Measurements from ENCODE around the gene OR10V1.
"Not testable (repeated sequence)": the region's sequence is repeated elsewhere in the genome, so short reads cannot be mapped to it uniquely, and the experiment has no call there.

OR10V1 gene

DNA sequence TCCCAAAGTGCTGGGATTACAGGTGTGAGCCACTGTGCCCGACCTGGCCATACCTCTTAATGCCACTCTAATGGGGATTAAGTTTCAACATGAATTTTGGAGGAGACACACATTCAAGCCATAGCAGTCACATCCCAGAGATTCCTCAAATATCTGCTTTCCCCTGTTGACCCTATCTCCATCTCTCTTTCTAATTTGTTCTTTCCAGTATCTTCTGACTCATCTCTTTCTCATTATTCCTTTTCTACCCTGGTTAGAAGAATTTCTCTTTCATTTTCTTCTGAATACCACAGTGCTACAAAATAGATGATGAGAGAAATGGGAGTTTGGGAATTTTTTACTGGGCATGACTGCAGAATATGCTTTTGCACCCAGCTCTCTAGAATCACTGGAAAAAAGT is 5.1 kb downstream of the OR10V1 start:
- ATAC-seq = no peak

DNA sequence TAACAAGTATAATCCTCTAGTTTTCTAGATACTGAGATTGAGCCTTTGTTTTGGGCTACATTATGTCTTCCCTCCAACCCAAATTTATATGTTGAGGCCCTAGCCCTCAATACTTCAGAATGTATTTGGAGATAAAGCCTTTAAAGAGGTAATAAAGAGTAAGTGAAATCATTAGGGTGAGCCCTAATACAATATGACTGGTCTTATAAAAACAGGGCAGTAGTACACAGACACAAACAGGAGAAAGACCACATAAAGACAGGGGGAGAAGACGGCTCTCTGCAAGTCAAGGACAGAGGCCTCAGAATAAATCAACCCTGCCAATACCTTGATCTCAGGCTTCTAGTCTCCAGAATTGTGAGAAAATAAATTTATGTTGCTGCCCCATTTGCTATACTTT is 6.3 kb downstream of the OR10V1 start:
- ATAC-seq = no peak

DNA sequence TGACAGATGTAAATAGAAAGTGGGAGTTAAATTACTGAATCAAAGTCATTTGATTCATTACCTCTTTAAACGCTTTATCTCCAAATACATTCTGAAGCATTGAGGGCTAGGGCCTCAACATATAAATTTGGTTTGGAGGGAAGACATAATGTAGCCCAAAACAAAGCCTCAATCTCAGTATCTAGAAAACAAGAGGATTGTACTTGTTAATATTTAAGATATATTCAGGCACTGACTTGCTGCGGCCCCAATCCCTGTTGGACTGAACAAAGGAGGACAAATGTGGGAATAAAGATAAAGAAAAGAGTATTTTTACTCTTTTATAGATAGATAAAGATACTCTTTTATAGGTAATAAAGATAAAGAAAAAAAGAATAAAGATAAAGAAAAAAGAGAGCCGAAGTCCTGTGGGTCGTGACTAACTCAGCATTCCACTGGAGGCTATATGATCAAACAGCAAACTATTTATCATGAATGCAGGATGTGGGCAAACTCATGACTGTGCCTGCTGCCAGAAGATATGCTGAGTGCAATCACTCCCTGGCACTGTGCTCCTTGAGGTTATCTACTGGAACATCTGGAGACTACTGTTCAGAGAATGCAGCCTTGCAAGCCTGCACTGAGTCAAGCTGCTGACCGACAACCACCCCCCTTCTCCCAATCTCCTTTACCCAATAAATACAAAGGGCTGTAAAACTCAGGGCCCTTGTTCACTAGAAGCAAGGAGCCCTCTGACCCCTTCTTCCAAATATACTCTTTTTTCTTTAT is 6.9 kb downstream of the OR10V1 start:
- no peak for ATAC-seq

DNA sequence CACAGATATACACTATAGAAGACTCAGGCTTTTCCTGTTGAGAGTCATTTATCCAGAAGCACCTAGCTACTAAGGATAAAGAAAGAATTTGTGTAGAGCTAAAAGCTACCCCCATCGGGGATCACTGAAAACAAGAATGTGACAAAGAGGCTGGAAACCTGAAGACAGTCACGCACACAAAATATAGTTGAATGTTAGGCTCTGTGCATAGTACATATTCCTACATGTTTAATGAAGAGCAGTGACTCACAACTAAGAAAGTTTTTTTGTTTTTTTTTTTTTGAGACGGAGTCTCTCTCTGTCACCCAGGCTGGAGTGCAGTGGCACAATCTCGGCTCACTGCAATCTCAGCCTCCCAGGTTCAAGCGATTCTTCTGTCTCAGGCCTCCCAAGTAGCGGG is 8.4 kb downstream of the OR10V1 start:
- ATAC-seq = no peak

DNA sequence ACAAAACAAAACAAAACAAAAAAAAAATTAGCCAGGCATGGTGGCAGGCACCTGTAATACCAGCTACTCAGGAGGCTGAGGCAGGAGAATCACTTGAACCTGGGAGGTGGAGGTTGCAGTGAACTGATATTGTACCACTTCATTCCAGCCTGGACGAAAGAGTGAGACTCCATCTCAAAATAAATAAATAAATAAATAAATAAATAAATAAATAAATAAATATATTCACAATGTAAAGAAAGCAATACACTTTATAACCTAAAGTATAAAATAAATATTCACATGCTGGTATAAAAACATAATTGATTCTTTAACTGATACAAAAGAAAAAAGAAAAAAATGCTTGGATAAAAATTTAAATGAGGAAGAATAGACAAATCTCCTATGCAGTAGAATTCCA is 10.1 kb downstream of the OR10V1 start:
- ATAC-seq = not testable (repeated sequence)

DNA sequence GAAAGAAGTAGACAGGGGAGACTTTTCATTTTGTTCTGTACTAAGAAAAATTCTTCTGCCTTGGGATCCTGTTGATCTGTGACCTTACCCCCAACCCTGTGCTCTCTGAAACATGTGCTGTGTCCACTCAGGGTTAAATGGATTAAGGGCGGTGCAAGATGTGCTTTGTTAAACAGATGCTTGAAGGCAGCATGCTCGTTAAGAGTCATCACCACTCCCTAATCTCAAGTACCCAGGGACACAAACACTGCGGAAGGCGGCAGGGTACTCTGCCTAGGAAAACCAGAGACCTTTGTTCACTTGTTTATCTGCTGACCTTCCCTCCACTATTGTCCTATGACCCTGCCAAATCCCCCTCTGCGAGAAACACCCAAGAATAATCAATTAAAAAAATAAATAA is 13.5 kb downstream of the OR10V1 start:
- ATAC-seq = not testable (repeated sequence)

DNA sequence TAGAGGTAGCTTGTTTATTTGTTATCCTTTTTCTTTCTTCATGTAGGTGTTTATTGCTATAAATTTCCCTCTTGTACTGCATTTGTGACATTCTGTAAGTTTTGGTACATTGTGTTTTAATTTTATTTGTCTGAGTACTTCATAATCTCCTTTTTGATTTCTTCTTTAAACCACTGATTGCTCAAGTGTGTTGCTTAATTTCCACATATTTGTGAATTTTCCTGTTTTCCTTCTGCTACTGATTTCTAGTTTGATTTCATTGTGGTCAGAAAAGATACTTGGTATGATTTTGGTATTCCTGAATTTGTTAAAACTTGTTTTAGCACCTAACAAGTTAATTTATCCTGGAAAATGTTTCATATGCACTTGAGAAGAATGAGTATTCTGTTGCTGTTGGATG is 15.1 kb downstream of the OR10V1 start:
- ATAC-seq = no peak

DNA sequence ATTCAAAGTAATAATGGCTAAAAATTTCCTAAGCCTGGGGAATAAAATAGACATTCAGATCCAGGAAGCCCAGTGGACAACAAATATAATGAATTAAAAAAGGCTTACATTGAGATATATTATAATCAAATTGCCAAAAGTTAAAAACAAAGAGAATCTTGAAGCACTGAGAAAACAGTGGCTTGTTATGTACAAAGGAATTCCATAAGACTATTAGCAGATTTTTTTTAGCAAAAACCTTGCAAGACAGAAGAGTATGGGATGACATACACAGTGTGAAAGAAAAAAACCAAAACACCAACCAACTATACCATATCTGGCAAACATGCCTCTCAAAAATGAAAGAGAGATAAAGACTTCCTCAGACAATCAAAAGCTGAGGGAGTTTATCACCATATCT is 20.7 kb downstream of the OR10V1 start:
- no peak for ATAC-seq

DNA sequence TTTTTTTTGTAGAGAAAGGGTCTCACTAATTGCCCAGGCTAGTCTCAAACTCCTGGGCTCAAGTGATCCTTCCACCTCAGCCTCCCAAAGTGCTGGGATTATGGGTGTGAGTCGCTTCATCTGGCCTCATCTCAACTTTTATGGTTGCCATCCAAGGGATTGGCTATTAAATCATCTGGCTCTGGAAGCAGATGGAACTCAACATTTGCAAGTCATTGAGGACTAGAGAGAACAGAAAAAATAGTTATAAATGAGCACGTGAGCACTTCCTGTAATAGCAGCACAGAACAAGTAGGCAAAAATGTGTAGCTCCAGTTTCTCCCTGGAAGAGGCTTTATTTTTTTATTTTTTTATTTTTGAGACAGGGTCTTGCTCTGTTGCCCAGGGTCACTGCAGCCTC is 22.5 kb downstream of the OR10V1 start:
- no peak for ATAC-seq

DNA sequence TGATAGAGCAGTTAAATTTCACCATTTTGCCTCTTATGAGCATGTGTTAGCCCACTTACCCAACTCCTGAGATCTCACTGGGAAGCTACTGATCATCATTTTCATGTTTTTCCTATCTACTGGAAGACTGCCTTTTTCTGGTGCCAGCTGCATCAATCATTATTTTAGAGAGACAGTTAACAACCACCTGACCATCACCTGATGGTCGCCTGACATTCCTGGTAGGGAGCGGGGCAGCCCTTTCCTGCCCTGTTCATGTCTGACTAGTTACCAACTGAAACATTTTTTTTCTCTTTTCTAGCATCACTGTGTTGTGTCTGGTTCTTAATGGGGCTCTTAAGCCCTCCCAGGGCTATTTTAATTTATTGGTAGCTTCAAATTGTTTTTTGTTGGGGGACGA is 24.6 kb downstream of the OR10V1 start:
- ATAC-seq = no peak

DNA sequence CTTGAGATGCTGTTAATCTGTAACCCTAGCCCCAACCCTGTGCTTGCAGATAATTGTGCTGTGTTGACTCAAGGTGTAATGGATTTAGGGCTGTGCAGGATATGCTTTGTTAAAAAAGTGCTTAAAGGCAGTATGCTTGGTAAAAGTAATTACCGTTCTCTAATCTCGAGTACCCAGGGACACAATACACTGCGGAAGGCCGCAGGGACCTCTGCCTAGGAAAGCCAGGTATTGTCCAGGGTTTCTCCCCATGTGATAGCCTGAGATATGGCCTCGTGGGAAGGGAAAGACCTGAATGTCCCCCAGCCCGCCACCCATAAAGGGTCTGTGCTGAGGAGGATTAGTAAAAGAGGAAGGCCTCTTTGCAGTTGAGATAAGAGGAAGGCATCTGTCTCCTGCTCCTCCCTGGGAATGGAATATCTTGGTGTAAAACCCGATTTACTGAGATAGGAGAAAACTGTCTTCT is 32.4 kb downstream of the OR10V1 start:
- ATAC-seq = not testable (repeated sequence)

DNA sequence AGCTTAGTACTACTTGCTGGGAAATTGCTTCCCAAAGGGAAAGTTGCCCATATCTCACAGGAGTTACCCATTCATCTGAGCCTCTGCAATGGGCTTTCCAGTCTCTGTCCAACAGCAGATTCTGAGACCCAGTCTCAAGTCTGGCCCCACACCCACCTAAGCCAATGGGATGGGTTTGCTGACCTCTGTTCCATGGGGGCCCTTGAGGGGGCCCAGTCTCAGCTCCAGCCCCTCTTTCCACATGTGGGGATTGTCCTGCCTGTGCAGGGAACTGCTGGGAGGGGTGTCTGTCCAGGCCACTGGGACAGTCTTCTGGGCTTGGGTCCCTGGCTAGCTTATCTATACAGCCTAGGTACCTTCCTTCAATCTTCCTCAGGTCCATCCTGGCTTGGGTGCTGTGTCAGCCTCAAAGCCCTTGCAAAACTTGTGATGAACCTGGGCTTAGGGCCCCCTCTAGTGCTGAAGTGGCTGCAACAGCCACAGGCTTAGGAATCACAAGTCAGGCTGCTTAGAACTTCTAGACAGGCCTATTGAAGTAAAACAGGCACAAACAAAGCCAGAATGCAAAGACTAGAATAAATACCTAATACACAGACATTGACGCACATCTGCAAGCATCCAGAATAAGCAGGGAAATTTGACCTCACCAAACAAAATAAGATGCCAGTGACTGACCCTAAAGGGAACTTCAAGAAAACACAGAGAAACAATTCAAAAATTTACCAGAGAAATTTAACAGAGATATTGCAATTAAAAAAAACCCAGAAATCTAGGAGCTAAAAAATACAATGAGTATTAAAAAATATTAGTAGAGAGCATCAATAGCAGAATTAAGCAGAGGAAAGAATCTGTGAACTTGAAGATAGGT is 33.1 kb downstream of the OR10V1 start:
- ATAC-seq = peak; percentile 74 to 79

DNA sequence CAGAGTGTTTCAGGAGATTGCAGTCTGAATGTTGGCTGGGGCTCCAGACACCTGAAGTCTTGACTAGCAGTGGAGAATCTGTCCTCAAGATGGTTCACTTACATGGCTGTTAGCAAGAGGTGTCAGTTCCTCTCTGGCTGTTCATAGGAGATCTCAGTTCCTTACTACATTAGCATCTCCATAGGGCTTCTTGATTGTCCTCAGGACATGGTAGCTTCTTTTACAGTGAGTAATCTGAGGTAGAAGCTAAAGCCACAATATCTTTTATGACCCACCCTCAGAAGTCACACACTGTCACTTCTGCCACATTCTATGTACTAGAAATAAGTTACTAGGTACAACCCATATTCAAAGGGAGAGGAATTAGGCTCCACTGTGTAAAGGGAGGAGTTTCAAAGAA is 34.3 kb downstream of the OR10V1 start:
- ATAC-seq = no peak

DNA sequence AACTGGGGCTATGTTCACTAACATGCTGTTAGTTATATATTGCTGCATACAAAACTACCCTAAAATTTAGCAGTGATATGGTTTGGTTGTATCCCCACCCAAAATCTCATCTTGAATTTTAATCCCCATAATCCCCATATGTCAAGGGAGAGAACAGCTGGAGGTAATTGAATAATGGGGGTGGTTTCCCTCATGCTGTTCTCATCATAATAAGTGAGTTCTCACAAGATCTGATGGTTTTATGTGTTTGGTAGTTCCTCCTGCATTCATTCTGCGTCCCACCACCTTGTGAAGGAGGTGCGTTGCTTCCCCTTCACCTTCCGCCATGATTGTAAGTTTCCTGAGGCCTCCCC is 34.9 kb downstream of the OR10V1 start:
- ATAC-seq = no peak

DNA sequence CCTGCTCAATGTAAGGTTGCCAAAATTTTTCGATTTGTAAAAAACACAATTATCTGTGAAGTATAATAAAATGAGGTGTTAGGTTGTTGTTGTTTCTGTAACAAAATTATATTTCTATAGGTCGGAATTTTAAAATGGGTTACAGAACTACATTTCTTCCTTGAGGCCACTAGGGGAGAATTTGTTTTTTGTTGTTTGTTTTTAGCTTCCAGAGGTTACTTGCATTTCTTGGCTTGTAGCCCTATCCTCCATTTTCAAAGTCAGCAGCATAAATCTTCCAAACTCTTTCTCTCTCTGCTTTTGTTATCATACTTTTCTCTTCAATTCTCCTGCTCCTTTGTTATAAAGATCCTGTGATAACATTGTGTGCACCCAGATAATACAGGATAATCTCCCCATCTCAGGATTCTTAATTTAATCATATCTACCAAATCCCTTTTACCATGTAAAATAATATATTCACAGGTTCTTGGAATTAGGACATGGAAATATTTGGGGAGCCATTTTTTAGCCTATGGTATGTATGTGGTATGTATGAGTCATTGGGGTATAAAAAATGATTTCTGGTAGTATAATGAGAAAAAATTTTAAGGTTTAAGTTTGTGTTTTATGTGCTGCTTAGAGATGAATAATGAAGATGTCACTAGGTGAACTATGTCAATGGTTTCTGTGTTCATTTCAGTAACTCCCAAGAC is 35.4 kb downstream of the OR10V1 start:
- peak in 1 of 2 donors; percentile 36 for ATAC-seq

DNA sequence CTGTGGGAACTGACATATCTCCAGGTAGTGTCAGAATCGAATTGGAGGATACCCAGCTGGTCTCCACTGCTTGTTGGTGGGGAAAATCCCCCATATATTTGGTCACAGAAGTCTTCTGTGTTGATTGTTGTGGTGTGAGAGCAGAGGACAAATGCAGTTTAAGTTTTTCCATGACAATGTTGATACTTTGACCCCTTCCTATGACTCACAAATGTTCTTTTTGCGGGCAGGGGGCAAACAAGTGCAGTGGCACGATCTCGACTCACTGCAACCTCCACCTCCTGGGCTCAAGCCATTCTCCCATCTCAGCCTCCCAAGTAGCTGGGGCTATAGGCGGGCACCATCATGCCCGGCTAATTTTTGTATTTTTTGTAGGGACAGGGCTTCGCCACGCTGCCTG is 37.4 kb downstream of the OR10V1 start:
- no peak for ATAC-seq

DNA sequence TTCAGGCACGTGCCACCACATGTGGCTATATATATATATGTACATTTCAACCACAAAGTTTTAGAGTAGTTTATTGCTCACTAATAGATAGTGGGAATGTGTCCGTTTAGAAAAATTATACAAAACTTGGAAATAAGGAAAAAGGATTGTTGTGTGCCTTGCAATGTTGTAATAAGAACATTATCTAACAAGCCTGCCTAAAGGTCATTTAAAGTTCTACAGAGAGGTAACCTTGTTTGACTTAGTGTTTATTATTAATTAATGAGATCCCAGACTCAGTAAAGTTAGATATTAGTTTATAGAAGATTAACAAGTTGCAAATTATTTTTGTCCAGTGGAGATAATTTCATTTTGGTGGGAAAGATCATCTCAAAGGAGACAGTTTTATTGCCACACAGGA is 39.4 kb downstream of the OR10V1 start:
- no peak for ATAC-seq

DNA sequence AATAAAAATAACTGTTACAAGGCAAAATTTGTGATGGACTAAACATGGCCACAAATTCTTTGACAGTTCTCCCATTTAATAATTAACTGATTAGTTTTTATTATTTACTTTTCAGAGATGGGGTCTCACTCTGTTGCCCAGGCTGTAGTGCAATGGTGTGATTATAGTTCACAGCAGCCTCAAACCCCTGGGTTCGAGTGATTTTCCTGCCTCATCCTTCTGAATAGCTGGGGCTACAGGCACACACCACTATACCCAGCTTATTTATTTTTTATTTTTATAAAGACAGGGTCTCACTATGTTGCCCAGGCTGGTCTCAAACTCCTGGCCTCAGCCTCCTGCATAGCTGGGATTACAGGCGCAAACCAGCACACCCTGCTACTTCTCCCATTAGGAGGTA is 40.4 kb downstream of the OR10V1 start:
- no peak for ATAC-seq

DNA sequence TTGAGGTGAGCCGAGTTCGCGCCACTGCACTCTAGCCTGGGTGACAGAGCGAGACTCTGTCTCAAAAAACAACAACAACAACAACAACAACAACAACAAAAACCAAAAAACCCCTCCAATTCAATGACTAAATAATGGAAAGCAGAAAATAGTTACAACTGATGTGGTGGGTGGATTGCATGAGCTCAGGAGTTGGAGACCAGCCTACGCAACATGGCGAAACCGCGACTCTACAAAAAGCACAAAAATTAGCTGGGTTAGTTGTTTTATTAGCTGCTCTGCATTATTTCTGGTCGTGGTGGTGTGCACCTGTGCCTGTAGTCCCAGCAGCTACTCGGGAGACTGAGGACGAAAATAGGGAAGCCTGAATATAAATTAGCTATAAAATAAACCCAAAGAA is 42.2 kb downstream of the OR10V1 start:
- no peak for ATAC-seq

DNA sequence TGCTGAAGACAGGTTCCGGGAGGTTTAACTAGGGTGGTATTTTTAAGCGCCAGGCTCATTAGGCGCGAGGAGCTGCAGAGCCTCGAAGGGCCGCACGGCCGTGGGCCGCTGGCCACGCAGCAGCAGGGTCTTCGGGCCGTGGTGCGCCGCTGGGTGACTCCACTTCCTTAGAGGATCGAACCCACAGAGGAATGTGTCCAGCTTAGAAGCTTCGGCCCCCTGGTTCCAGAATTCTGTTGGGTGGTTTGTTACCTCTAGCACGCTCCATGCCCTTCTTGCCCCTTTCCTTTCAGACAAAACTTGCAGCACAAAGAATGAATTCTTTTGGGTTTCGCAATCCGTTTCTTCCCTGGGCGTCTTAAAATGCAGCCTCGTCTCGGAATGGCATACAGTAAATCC is 44.0 kb downstream of the OR10V1 start:
- ATAC-seq = peak in 1 of 2 donors; percentile 0

DNA sequence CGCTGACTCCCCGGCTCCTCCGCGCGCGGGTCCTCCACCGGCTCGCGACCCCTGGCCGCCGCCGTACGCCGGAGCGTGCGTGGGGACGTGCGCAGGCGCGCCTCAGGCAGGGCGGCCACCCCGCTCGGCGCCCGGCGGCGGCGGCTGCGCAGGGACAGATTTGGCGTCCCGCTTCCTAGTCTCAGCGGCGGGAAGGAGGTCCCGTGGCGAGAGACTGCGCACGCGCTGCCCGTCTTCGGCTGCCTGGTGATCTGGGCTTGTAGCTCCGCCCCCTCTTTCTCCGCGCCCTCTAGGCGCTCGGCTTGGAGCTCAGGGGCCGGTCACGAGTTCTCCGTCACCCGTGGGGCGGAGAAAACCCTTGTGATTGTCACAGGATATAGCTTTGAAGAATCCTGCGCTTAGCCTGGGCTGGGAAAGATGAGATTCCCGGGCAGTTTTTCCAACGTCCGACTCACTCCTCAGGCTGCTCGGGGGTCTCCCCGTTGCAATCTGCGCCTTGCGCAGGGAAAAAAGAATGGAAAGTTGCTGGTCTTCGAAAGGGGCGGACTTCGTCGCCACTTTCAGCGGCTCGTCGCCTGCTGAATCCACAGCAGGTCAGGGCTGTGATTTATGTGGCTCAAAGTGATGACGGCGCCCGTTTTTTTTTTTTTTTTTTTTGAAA is 44.6 kb downstream of the OR10V1 start, which contains the start of gene PATL1:
Gene PATL1 (minus strand): TSS at position 88 of the 661 bp plus-strand sequence. CDS start 142 bp downstream, outside the sequence.
- peak; percentile 92 for ATAC-seq

DNA sequence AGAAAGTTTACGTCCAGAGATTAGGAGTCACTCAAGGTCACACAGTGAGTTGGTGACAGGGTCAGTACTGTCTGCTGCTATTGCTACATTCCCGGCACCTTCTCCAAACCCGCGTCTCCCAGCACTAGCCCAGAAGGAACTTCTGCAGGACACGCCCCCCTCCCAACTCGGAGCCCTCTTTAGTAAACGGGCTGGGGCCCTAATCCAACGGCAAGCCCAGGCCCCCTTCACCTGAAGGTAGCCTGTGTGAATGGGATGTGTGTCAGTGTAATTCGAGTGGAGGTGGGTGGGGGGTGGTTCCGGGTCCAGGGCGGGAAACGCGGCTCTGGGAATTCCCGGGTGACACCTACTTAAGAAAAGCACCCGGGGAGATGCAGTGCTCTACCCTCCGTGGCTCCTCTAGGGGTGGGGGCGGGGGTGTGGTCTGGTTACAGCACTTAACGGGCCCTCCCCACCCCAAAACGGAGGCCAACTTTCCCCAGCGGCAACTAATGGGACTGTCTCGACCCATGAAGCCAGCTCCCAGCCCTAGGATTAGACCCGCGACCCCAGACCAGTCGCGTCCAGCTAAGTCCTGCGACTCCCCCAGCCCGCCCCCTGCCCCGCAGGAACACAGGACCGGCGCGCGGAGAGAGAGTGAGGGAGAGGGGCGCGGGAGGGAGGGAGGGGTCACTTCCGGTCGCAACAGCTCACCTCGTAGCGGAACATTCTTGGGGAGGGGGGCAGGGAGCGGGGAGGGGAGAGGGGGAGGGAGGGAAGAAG is 45.3 kb downstream of the OR10V1 start:
- peak; percentile 28 to 38 for ATAC-seq

Data from activated CD4-positive, CD25-positive, alpha-beta regulatory T cell treated with anti-CD3 and anti-CD28 coated beads, Interleukin-2, amount 50 U/mL, for 24 hours (primary cell).